Urinary bladder (tissue), 4 donors: Measurements from ENCODE around the gene SLC6A1. TPM values are rescaled to one million over a fixed set of nuclear protein-coding genes. Genes with fewer than 3 reads are reported as not detected.

ENCODE experiments used
- DNase-seq: peaks from one replicate; pipeline ENCODE4 v3.0.0-alpha.2; 2015; ENCODE audit errors: extremely low spot score
- H3K27ac ChIP-seq: one replicate; pipeline ENCODE4 v1.5.1; 2013; ENCODE audit warnings: low read depth, mild to moderate bottlenecking, moderate library complexity
- H3K36me3 ChIP-seq: one replicate; pipeline ENCODE4 v1.6.1; 2013; ENCODE audit warnings: mild to moderate bottlenecking, moderate library complexity; ENCODE audit not compliant: insufficient read depth
- H3K4me1 ChIP-seq: one replicate; pipeline ENCODE4 v1.6.1; 2013; ENCODE audit warnings: mild to moderate bottlenecking, moderate library complexity; ENCODE audit not compliant: insufficient read depth
- H3K4me3 ChIP-seq: one replicate; pipeline ENCODE4 v1.5.1; 2013; ENCODE audit warnings: low read depth, low read length
- WGBS: extraction: QIAGEN DNeasy Blood & Tissue Kit; methylation state at CpG from one replicate; pipeline ENCODE4 v1.1.7; 2013; 5-methylcytosine and 5-hydroxymethylcytosine counted together
- polyA plus RNA-seq: library from polyadenylated mRNA; stranded (reverse); fragments of 200-250 nt; gene quantifications from one replicate; pipeline ENCODE4 v1.2.3, GENCODE V29; 2013
- total RNA-seq: library from RNA; depleted of rRNA; stranded (reverse); fragments of >200 nt; gene quantifications from one replicate; pipeline ENCODE4 v1.2.3, GENCODE V29; 2014
- donor health status: healthy with polysubstance abuse.
- donor health status: healthy.

SLC6A1 gene
- total and polyA plus RNA-seq, 2 donors: 0.75 to 3.2 TPM

DNA sequence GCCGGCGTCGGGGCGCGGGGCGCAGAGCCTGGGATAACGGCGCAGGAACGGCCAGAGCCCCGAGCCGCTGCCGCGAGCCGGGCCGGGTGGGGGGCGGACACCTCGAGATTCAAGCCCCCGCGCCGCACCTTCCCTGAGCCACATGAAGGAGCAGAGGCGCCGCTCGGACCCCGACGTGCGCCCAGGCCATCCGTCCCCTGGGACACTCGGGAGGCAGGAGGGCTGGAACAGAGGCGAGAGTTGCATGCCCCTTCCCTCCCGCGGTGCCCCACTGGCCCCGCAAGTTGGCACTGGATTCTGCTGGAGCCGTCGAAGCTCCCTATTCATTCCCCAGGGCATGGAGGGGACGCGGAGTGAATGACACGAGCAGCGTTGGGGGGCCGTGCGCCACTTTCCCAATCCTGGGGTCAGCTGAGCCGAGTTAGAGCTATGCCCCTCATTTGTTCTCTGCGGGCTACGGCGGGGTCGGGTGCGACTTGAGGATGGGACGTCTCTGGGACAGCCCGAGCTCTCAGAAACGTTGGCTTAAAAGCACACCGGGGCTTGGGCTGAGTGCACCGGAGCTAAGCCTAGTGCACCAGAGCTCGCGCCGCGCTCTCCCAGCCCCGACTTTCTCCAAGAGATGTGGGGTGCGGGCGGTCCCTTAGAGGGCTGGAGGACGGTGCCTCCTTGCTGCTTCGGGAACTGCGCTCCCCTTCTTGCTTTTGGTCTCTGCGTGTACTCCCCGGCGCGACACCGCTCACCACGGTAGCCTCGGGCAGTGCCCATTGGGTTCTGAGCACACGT is 588 bp downstream of the SLC6A1 start:
- 2% methylated on average over 69 of the region's 69 CpGs for WGBS
- H3K4me3 ChIP-seq: peak overlapping the region; percentile 37

DNA sequence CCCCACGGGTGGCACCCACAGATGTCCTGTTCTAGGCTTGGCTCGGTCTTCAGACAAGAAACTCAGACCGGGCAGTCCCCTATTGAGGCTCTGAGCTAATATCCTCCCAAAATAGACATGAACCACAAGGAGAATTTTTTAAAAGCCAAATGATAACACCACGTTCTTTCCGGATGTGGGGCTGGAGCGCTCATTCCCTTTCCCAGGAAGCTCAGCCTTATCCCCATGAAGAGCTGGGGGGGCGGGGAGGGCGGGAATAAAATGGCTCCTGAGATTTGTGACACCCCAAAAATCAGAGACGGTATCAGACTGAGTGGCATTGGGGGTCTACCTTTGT is 1.1 kb downstream of the SLC6A1 start:
- no peak overlapping the region for H3K27ac ChIP-seq
- no peaks in the 10 kb centered on the region for H3K4me1 ChIP-seq
- WGBS: 12% methylated on average over 9 of the region's 9 CpGs
- H3K36me3 ChIP-seq: no peaks in the 10 kb centered on the region
- H3K4me3 ChIP-seq: peak overlapping the region; percentile 37
- no peak for DNase-seq

More for the DNA sequence above, 588 bp downstream of the SLC6A1 start:
- H3K36me3 ChIP-seq: no peaks in the 10 kb centered on the region
- DNase-seq: no peak
- H3K4me1 ChIP-seq: no peaks in the 10 kb centered on the region
- no peak overlapping the region for H3K27ac ChIP-seq

DNA sequence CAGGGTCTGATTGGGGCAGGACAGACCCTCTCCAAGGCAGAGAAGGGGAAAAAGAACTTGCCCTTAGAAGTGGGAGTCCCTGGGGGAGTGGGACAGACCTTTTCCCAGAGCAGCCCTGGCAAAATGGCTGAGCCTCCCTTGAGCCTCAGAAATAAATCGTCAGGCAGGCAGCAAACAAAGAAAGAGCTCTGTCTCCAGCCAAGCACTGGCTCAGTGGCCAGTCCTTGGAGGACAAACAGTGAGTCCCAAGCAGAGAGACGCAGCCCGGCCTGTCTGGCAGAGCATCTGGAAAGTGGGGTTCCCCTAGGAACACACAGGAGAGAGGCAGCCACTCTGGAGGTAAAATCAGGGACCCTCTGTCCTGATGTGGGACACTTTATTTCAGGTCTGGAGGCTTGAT is 1.8 kb downstream of the SLC6A1 start:
- Histone ChIP-seq H3K36me3 (no peaks in the 10 kb centered on the region), H3K27ac (no peak overlapping the region), H3K4me3 (no peak overlapping the region), H3K4me1 (no peaks in the 10 kb centered on the region)
- 39% methylated on average over 3 of the region's 3 CpGs for WGBS
- DNase-seq: no peak

DNA sequence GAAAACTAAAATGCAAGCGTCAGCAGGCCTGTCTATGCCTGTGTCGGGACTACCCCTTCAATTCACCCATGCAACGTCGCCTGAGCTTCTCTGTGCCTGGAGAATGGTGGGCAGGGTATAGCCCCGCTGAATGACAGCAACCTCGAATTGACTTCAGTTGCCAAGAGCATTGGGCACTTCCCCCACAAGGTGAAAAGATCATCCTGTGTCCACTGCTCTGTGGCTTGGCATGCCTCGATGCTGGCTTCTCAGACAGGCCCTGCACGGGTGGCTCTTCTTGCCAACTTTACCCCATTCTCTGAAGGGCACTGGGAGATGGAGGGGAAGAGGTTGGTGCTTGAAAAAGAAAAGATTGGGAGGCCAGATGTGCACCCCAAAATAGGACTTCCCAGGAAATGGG is 3.3 kb downstream of the SLC6A1 start:
- Histone ChIP-seq H3K36me3 (no peaks in the 10 kb centered on the region), H3K4me1 (no peaks in the 10 kb centered on the region), H3K27ac (no peak overlapping the region), H3K4me3 (no peak overlapping the region)
- no peak for DNase-seq
- 83% methylated on average over 8 of the region's 8 CpGs for WGBS

DNA sequence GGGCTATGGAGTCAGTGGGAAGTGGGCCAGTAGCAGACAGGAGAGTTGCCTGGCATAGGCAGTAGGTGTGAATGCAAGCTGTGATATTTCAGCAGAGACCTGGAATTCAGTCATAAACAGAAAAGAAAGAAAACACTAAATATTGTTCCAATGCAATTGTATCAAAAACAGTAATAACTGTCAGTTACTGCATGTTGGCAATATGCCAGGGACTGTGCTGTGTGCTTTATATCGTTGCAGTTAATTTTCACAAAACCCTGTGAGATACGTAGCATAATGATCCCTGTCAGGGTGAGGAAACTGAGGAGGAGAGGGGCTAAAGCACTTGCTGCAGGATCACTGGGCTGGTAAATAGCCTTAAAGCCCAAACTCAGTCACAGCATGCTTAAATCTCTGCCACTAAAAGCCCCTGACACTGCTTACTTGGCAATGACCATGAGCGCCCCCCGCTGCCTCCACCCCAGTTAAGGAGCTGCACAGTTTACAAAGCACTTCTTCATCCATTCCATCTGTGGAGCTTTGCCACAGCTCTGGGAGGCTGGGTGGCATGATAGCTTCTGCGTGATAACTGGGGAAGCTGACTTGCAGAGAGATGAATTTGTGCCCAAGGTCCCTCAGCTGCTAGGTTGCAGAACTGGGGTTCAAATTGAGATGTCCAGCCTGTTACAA is 3.9 kb downstream of the SLC6A1 start:
- no peaks in the 10 kb centered on the region for H3K4me1 ChIP-seq
- 61% methylated on average over 5 of the region's 5 CpGs for WGBS

DNA sequence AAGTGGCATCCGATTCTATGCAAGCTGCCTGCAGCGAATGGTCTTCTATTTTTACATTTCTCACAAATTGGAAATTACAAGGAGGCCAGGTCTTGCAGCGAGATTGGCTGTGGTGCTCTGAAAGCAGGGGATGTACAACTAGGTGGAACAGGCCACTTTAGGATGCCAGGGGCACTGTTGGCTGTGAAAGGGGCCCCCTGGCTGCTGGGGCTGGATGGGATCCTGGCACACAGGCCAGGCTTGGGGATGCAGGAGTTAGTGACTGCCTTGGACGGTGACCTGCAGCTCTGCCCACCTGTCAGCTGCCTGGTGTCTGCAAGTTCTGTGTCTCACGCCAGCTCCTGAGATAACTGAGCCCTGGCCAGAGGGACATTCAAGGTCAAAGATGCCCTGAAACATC is 4.6 kb downstream of the SLC6A1 start:
- Histone ChIP-seq H3K36me3 (no peaks in the 10 kb centered on the region), H3K4me3 (no peak overlapping the region), H3K4me1 (no peaks in the 10 kb centered on the region), H3K27ac (no peak overlapping the region)
- 74% methylated on average over 5 of the region's 5 CpGs for WGBS
- DNase-seq: no peak

More for the DNA sequence above, 3.9 kb downstream of the SLC6A1 start:
- Histone ChIP-seq H3K36me3 (no peaks in the 10 kb centered on the region), H3K4me3 (no peak overlapping the region), H3K27ac (no peak overlapping the region)
- DNase-seq: no peak

DNA sequence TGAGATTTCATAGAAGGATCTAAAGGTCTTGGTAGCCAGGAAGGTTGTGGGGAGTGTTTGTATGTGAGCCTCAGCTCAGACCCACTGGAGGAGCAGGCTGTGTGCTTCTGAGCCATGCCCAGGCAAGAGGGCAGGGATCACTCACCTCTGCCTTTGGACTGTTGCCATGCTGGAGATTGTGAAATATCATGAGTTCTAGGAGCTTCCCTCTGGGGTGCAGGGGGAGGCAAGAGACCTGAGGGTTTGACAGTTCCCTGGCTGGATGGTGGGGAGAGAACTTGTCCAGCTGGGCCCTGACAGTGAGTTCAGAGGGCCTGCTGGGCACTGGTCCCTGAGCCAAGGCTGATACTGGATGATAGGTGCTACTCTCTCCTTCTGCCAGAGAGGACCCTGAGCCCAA is 6.0 kb downstream of the SLC6A1 start:
- DNase-seq: no peak
- Histone ChIP-seq H3K4me3 (no peak overlapping the region), H3K27ac (no peak overlapping the region), H3K36me3 (no peaks in the 10 kb centered on the region), H3K4me1 (no peaks in the 10 kb centered on the region)

DNA sequence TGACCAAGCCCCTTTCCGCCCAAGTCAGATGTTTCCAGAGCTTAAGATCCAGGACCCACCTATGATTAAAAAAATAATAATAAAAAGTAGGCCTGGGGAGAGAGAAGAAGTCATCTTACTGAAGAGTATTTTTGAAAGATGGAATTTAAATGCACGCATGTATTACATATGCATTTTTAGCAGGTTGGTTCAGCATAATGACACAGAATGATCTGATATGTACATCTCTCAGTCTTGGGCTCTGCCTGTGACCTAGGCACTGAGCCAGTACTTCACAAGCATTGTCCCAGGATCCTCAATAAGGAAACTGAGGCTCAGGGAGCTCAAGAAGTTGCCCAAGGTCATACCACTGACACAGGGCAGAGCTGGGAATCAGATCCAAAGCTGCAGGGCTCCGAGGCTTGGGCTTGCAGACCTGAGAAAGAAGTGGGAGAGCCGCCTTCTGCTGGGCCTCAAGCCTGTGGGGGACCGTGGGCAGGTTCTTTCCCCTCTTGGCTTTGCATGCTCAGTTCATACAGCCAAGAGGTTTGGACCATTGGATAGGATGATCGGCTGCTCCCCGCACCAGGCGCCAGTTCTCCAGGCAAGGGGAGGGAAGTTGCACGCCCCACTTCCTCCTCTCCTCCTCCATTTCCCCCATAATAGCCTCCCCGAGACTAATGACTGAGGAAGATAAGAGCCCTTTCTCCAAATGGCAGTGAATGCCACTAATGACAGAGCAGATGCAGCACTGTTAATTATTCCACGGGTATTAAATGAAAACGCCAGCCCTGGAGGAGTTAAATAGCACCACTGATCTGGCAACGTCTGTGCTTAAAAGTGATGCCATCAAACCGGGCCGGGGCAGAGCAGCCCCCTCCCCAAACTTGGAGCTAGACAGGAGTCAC is 6.9 kb downstream of the SLC6A1 start:
- H3K4me3 ChIP-seq: no peak overlapping the region
- H3K36me3 ChIP-seq: no peaks in the 10 kb centered on the region
- 40% methylated on average over 15 of the region's 15 CpGs for WGBS
- H3K4me1 ChIP-seq: no peaks in the 10 kb centered on the region
- DNase-seq: no peak
- no peak overlapping the region for H3K27ac ChIP-seq

DNA sequence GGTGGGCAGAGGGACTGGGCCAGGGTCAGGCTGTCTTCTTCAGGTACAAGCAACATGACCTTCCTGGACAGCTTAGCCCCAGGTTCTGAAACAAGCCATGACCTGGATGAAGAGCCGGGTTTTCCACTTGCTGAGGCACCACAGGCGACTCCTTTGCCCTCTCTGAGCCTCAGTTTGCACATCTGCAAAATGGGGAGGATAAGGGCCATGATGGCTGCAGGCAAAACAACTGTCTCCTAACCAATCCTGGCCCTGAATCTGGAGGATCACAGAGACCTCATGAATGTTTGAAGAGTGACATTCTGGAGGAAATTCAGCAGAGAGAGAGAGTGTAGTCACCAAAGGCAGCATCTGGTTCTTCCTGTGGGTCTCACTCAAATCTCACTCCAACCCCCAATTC is 8.0 kb downstream of the SLC6A1 start:
- H3K4me3 ChIP-seq: no peak overlapping the region
- no peaks in the 10 kb centered on the region for H3K36me3 ChIP-seq
- H3K4me1 ChIP-seq: no peaks in the 10 kb centered on the region
- no peak overlapping the region for H3K27ac ChIP-seq
- 29% methylated on average over 2 of the region's 2 CpGs for WGBS
- no peak for DNase-seq

DNA sequence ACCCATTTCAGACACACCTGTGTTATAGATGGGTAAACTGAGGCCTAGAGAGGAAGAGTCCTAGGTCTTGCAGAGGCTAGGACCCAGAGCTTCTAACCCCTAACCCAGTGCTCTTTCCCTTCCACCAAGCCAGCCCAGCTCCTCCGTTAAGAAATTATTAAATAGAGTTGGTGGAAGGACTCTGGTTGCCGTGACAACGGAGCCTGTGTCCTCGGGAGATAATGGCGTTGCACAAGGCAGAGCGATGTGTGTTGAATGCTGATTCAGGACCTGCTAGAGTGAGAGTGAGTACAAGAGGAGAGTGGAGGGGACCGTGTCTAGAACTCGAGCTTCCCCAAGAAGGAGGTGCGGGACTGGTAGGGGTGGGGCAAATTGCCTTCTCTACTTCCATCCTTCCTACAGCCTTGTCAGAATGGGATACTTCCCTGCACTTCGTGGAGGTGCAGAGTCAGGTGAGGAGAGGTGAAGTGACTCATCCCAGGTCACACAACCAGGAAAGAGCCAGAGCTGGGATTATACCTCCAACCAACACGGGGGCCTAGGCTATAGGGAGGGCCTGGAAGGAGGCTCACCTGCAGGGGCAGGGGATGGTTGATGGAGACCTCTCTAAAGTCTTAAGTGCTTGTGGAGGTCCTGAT is 8.6 kb downstream of the SLC6A1 start:
- no peaks in the 10 kb centered on the region for H3K4me1 ChIP-seq
- no peak for DNase-seq
- WGBS: 56% methylated on average over 11 of the region's 11 CpGs
- no peak overlapping the region for H3K27ac ChIP-seq
- H3K4me3 ChIP-seq: no peak overlapping the region
- H3K36me3 ChIP-seq: no peaks in the 10 kb centered on the region

DNA sequence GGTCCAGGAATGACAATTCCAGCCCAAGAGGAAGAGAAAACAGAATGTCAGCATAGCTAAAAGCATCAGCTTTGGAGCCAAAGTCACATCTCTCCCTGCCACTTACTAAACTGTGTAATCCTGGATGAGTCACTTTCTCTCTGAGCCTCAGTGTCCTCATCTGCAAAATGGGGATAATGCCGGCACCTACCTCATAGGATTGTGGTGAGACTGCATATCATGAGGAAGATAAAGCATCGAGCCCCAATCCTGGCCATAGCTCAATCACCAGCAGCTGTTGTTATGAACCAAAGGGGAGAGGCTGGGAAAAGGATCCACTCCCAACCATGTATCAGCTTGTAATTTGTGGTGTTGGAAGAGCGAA is 9.1 kb downstream of the SLC6A1 start:
- H3K36me3 ChIP-seq: no peaks in the 10 kb centered on the region
- no peak overlapping the region for H3K27ac ChIP-seq
- no peak for DNase-seq
- WGBS: 83% methylated on average over 3 of the region's 3 CpGs
- H3K4me1 ChIP-seq: no peaks in the 10 kb centered on the region
- H3K4me3 ChIP-seq: no peak overlapping the region

DNA sequence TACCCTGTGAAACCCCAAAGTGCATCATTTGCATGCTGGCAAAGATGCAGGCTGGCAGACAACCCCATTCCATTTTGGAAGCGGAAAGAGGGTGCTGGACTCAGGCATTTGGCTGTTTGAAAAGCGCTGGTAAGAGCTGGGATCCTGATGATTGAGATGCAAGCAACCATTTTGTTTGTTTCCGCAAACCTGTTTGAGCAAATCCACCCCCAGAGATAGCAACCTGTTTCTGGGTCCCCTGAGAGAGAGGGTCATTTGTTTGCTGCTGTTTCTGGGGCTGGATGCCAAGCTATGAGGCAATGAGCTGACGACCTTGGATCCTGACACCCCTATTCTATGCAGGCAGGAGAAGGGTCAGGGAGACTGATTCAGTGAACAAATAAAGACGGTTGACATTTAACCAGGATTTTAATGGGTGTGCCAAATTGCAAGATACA is 9.8 kb downstream of the SLC6A1 start:
- H3K27ac ChIP-seq: no peak overlapping the region
- no peaks in the 10 kb centered on the region for H3K4me1 ChIP-seq
- DNase-seq: no peak
- H3K4me3 ChIP-seq: no peak overlapping the region
- no peaks in the 10 kb centered on the region for H3K36me3 ChIP-seq
- WGBS: 38% methylated on average over 5 of the region's 5 CpGs

DNA sequence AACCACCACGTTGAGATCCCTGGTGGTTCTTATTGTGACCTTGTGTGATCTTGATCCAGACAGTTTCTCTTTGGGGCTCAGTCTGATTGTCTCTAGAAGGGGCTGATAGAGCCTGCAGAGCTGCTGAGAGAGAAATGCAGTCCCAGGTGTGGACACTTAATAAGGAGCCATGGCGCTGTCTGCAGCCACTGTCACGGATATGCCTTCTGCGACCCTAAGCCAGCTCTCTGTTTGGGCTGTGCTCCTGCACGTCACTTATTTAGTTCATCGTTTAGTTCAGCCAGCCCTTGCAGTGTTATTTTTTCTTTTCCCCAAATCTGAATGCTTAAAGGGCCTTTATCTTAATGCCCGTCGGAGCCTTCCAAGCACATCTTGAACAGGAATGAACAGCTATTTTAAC is 12.0 kb downstream of the SLC6A1 start:
- DNase-seq: no peak
- Histone ChIP-seq H3K27ac (no peak overlapping the region), H3K4me1 (no peaks in the 10 kb centered on the region), H3K36me3 (no peaks in the 10 kb centered on the region), H3K4me3 (no peak overlapping the region)
- 44% methylated on average over 8 of the region's 8 CpGs for WGBS
